ENCODE data around the gene WDR26.
"Not testable (repeated sequence)": the region's sequence is repeated elsewhere in the genome, so short reads cannot be mapped to it uniquely, and the experiment has no call there.

Gene WDR26

GRCh38 chr1:224434691-224435317 lies at the start of gene WDR26:
WDR26 (minus strand) TSS chr1:224434797.
- DNase-seq = peak; percentile 79

GRCh38 chr1:224483206-224483605 lies 48.6 kb upstream of the WDR26 start:
- not testable (repeated sequence) for DNase-seq

GRCh38 chr1:224482619-224483018 lies 48.0 kb upstream of the WDR26 start:
- DNase-seq = no peak

- no peak for DNase-seq
Measured at GRCh38 chr1:224481601-224482000, 47.0 kb upstream of the WDR26 start.

- DNase-seq = not testable (repeated sequence)
Measured at GRCh38 chr1:224480888-224481459, 46.4 kb upstream of the WDR26 start.

- DNase-seq = not testable (repeated sequence)
Measured at GRCh38 chr1:224480200-224480599, 45.6 kb upstream of the WDR26 start.

GRCh38 chr1:224472806-224473205 lies 38.2 kb upstream of the WDR26 start:
- DNase-seq = no peak

- DNase-seq = no peak
Measured at GRCh38 chr1:224466154-224466553, 31.6 kb upstream of the WDR26 start.

- DNase-seq = no peak
Measured at GRCh38 chr1:224459966-224460365, 25.4 kb upstream of the WDR26 start.

- no peak for DNase-seq
Measured at GRCh38 chr1:224458996-224459395, 24.4 kb upstream of the WDR26 start.

GRCh38 chr1:224458296-224458695 lies 23.7 kb upstream of the WDR26 start:
- DNase-seq = no peak

GRCh38 chr1:224457782-224458144 lies 23.2 kb upstream of the WDR26 start:
- no peak for DNase-seq

- DNase-seq = no peak
Measured at GRCh38 chr1:224456637-224456953, 22.0 kb upstream of the WDR26 start.

GRCh38 chr1:224454402-224455055 lies 19.9 kb upstream of the WDR26 start:
- no peak for DNase-seq

GRCh38 chr1:224450561-224451350 lies 16.2 kb upstream of the WDR26 start:
- no peak for DNase-seq

- no peak for DNase-seq
Measured at GRCh38 chr1:224450159-224450558, 15.6 kb upstream of the WDR26 start.

- DNase-seq = no peak
Measured at GRCh38 chr1:224448453-224449017, 13.9 kb upstream of the WDR26 start.

- no peak for DNase-seq
Measured at GRCh38 chr1:224447971-224448370, 13.4 kb upstream of the WDR26 start.

- DNase-seq = no peak
Measured at GRCh38 chr1:224447251-224447650, 12.7 kb upstream of the WDR26 start.

GRCh38 chr1:224438989-224439388 lies 4.4 kb upstream of the WDR26 start:
- DNase-seq = no peak

- no peak for DNase-seq
Measured at GRCh38 chr1:224435999-224436398, 1.4 kb upstream of the WDR26 start.

- no peak for DNase-seq
Measured at GRCh38 chr1:224435318-224435763, 744 bp upstream of the WDR26 start.
